WTC11 (cell line): ENCODE measurements around the gene MYO15A. TPM values are rescaled to one million over a fixed set of nuclear protein-coding genes. Genes with fewer than 3 reads are reported as not detected.
A peak's percentile ranks its signal among the peaks of the same experiment; 100 is the strongest.

Experiments used
- ATAC-seq: fragments of 200-7000 bp; cut with Tn5 transposase; 2 replicates; pipeline ENCODE4 v1.10.0; 2021; ENCODE audit warnings: mild to moderate bottlenecking, moderate library complexity
- CTCF ChIA-PET: fragments of 300-600 bp; sonication (Branson Sonifier 250); formaldehyde crosslinking; loops from one replicate; lab custom pipeline; 2021; ENCODE audit warnings: antibody characterized with exemption; lab: Charles Lee
- POLR2A ChIA-PET: fragments of 350-600 bp; sonication (Branson Sonifier 250); formaldehyde crosslinking; loops from one replicate; lab custom pipeline; 2021; ENCODE audit warnings: antibody characterized with exemption; lab: Charles Lee
- DNase-seq: peaks from one replicate; pipeline ENCODE4 v3.0.0; 2021; ENCODE audit warnings: low spot score
- H3K27ac Mint-ChIP-seq: 2 replicates; pipeline ENCODE4 v1.8.0; 2021; ENCODE audit warnings: mixed read lengths
- H3K27me3 Mint-ChIP-seq: 2 replicates; pipeline ENCODE4 v1.8.0; 2021; ENCODE audit warnings: low read depth, mild to moderate bottlenecking, moderate library complexity, mixed read lengths
- H3K36me3 Mint-ChIP-seq: 2 replicates; pipeline ENCODE4 v1.8.0; 2021; ENCODE audit warnings: mixed read lengths
- H3K4me1 Mint-ChIP-seq: 2 replicates; pipeline ENCODE4 v1.8.0; 2022; ENCODE audit warnings: mixed read lengths
- H3K4me3 Mint-ChIP-seq: 2 replicates; pipeline ENCODE4 v1.8.0; 2021; ENCODE audit warnings: mild to moderate bottlenecking, moderate library complexity, mixed read lengths
- H3K9me3 Mint-ChIP-seq: 2 replicates; pipeline ENCODE4 v1.8.0; 2021; ENCODE audit warnings: mixed read lengths
- ARID4B ChIP-seq: sonication (generic); formaldehyde crosslinking; IDR thresholded peaks from 2 replicates; pipeline ENCODE4 v1.8.0; 2023; ENCODE audit warnings: missing genetic modification reagents, mild to moderate bottlenecking, borderline replicate concordance
- E2F4 ChIP-seq: sonication (generic); formaldehyde crosslinking; IDR thresholded peaks from 2 replicates; pipeline ENCODE4 v1.8.1; 2022; ENCODE audit warnings: low read depth, mild to moderate bottlenecking, moderate library complexity, missing genetic modification reagents, borderline replicate concordance
- FOXP1 ChIP-seq: sonication (generic); formaldehyde crosslinking; IDR thresholded peaks from 2 replicates; pipeline ENCODE4 v1.8.0; 2022; ENCODE audit warnings: missing genetic modification reagents, mild to moderate bottlenecking, moderate library complexity, borderline replicate concordance
- FOXP4 ChIP-seq: sonication (generic); formaldehyde crosslinking; IDR thresholded peaks from 2 replicates; pipeline ENCODE4 v1.8.0; 2022; ENCODE audit warnings: mild to moderate bottlenecking, missing genetic modification reagents
- HMGXB4 ChIP-seq: sonication (generic); formaldehyde crosslinking; IDR thresholded peaks from 2 replicates; pipeline ENCODE4 v1.8.1; 2023; ENCODE audit warnings: mild to moderate bottlenecking, moderate library complexity, missing genetic modification reagents
- MYBL2 ChIP-seq: sonication (generic); formaldehyde crosslinking; IDR thresholded peaks from 2 replicates; pipeline ENCODE4 v1.8.1; 2023; ENCODE audit warnings: mild to moderate bottlenecking, moderate library complexity, missing genetic modification reagents
- PRDM15 ChIP-seq: sonication (generic); formaldehyde crosslinking; IDR thresholded peaks from 2 replicates; pipeline ENCODE4 v1.8.0; 2022; ENCODE audit warnings: missing genetic modification reagents
- USF2 ChIP-seq: sonication (generic); formaldehyde crosslinking; IDR thresholded peaks from 2 replicates; pipeline ENCODE4 v1.8.1; 2023; ENCODE audit warnings: mild to moderate bottlenecking, missing genetic modification reagents, moderate library complexity
- ZNF396 ChIP-seq: fragments of 250-450 bp; sonication (Bioruptor Pico); IDR thresholded peaks from 2 replicates; pipeline ENCODE4 v1.8.0; 2021; ENCODE audit warnings: mild to moderate bottlenecking, moderate library complexity, borderline replicate concordance
- ZNF512 ChIP-seq: sonication (generic); formaldehyde crosslinking; IDR thresholded peaks from 2 replicates; pipeline ENCODE4 v1.8.1; 2022; ENCODE audit warnings: missing genetic modification reagents, borderline replicate concordance
- total RNA-seq: library from RNA; stranded (reverse); gene quantifications from 3 replicates; pipeline ENCODE4 v1.2.3, GENCODE V29; 2021

Gene MYO15A
- total RNA-seq, 1 experiment from 2014 or later = 2.6 TPM

- TF ChIP-seq ARID4B (CRISPR knock-in tag) (no peak), FOXP4 (CRISPR knock-in tag) (no peak), FOXP1 (CRISPR knock-in tag) (no peak)
- TF ChIP-seq, all 79 proteins: peak for 0
Measured at GRCh38 chr17:18179804-18180203, 71.2 kb downstream of the MYO15A start (continued).

GRCh38 chr17:18181358-18181757, 72.8 kb downstream of the MYO15A start:
- DNase-seq (no peak), ATAC-seq (no peak)
- peaks cover 12% of the 10 kb centered on the region for H3K36me3 Mint-ChIP-seq
- H3K9me3 Mint-ChIP-seq = no peaks in the 10 kb centered on the region
- TF ChIP-seq MYBL2 (CRISPR knock-in tag) (no peak), ZNF512 (CRISPR knock-in tag) (no peak), HMGXB4 (no peak), USF2 (no peak)
- POLR2A ChIA-PET = interaction anchor here (0.9 kb wide), 1 partner anchor 11 kb away, joined by 4 read pairs; no protein-coding TSS in a partner anchor
- H3K27me3 Mint-ChIP-seq = no peaks in the 10 kb centered on the region
- CTCF ChIA-PET = interaction anchor here (1.1 kb wide), 1 partner anchor 38 kb away, joined by 4 read pairs; no protein-coding TSS in a partner anchor
- peak overlapping the region; percentile 57; the same call in 1 of the 2 replicates for H3K27ac Mint-ChIP-seq
- peaks cover 24% of the 10 kb centered on the region for H3K4me1 Mint-ChIP-seq
- no peak overlapping the region for H3K4me3 Mint-ChIP-seq

- ChIA-PET CTCF (interaction anchor here (1.0 to 4.3 kb wide), 11 partner anchors 10 to 88 kb away, joined by 3 to 44 read pairs (median 7); no protein-coding TSS in a partner anchor), POLR2A (interaction anchor here (0.6 to 2.9 kb wide), 5 partner anchors 12 to 234 kb away, joined by 3 to 17 read pairs (median 5); no protein-coding TSS in a partner anchor)
- ATAC-seq (no peak), DNase-seq (peak; percentile 29)
- H3K4me1 Mint-ChIP-seq = peaks cover 34% of the 10 kb centered on the region
- H3K27me3 Mint-ChIP-seq = no peaks in the 10 kb centered on the region
- H3K36me3 Mint-ChIP-seq = peaks cover 16% of the 10 kb centered on the region
- no peaks in the 10 kb centered on the region for H3K9me3 Mint-ChIP-seq
- peak overlapping the region; percentile 99 for H3K27ac Mint-ChIP-seq
- peak overlapping the region; percentile 93 for H3K4me3 Mint-ChIP-seq
- TF ChIP-seq ZNF396 (CRISPR knock-in tag) (no peak), E2F4 (CRISPR knock-in tag) (0 out of 2 replicates have a peak, but pooled peaks have one; percentile 17), PRDM15 (CRISPR knock-in tag) (no peak)
Measured at GRCh38 chr17:18182110-18182977, 73.8 kb downstream of the MYO15A start.
